Trophoblast cell (in vitro differentiated cells and primary cell): ENCODE results near the gene ANO10.

Experiments used
- DNase-seq, 2 donors: peaks; one replicate each; pipeline ENCODE4 v3.0.0-alpha.2; 2016
- H2AFZ ChIP-seq: 2 replicates; pipeline ENCODE4 v1.6.1; 2013; ENCODE audit warnings: low read length, moderate library complexity, mild to moderate bottlenecking; ENCODE audit not compliant: insufficient read depth, poor library complexity
- H2AK5ac ChIP-seq: 2 replicates; pipeline ENCODE4 v1.6.1; 2013; ENCODE audit warnings: mild to moderate bottlenecking, low read length
- H2BK120ac ChIP-seq: 2 replicates; pipeline ENCODE4 v1.6.1; 2013; ENCODE audit warnings: low read length, mild to moderate bottlenecking, moderate library complexity; ENCODE audit not compliant: insufficient read depth, poor library complexity
- H2BK12ac ChIP-seq: 2 replicates; pipeline ENCODE4 v1.6.1; 2013; ENCODE audit warnings: mild to moderate bottlenecking, low read length, moderate library complexity
- H2BK5ac ChIP-seq: 2 replicates; pipeline ENCODE4 v1.6.1; 2013; ENCODE audit warnings: low read length, low read depth, moderate library complexity, mild to moderate bottlenecking; ENCODE audit not compliant: poor library complexity
- H3K14ac ChIP-seq: 2 replicates; pipeline ENCODE4 v1.6.1; 2013; ENCODE audit warnings: mild to moderate bottlenecking, low read length
- H3K18ac ChIP-seq: 2 replicates; pipeline ENCODE4 v1.6.1; 2013; ENCODE audit warnings: mild to moderate bottlenecking, low read length
- H3K23ac ChIP-seq: 2 replicates; pipeline ENCODE4 v1.6.1; 2013; ENCODE audit warnings: low read length
- H3K27ac ChIP-seq: 2 replicates; pipeline ENCODE4 v1.5.1; 2013; ENCODE audit warnings: low read depth, mild to moderate bottlenecking, inconsistent platforms, low read length, moderate library complexity
- H3K27me3 ChIP-seq: 2 replicates; pipeline ENCODE4 v1.6.1; 2013; ENCODE audit warnings: inconsistent platforms, mild to moderate bottlenecking, low read length, moderate library complexity; ENCODE audit not compliant: insufficient read depth
- H3K36me3 ChIP-seq, 2 experiments: 1 replicate in 1 of 2; 2 replicates in 1 of 2; pipeline ENCODE4 v1.6.1; 2013; ENCODE audit warnings: low read length in 2 of 2, mild to moderate bottlenecking in 2 of 2, moderate library complexity in 1 of 2; ENCODE audit not compliant: insufficient read depth in 2 of 2, control insufficient read depth in 1 of 2
- H3K4ac ChIP-seq: 2 replicates; pipeline ENCODE4 v1.6.1; 2013; ENCODE audit warnings: low read depth, mild to moderate bottlenecking, low read length, moderate library complexity
- H3K4me1 ChIP-seq, 2 experiments: 1 replicate in 1 of 2; 2 replicates in 1 of 2; pipeline ENCODE4 v1.6.1; 2013; ENCODE audit warnings: low read length in 2 of 2, mild to moderate bottlenecking in 2 of 2, moderate library complexity in 1 of 2; ENCODE audit not compliant: insufficient read depth in 2 of 2, control insufficient read depth in 1 of 2
- H3K4me2 ChIP-seq: 2 replicates; pipeline ENCODE4 v1.6.1; 2013; ENCODE audit warnings: inconsistent platforms, mild to moderate bottlenecking, low read length, moderate library complexity
- H3K4me3 ChIP-seq: 2 replicates; pipeline ENCODE4 v1.5.1; 2013; ENCODE audit warnings: mild to moderate bottlenecking, low read depth, low read length, inconsistent platforms
- H3K79me1 ChIP-seq: one replicate; pipeline ENCODE4 v1.6.1; 2013; ENCODE audit warnings: low read length
- H3K79me2 ChIP-seq: 2 replicates; pipeline ENCODE4 v1.6.1; 2013; ENCODE audit warnings: low read length, mild to moderate bottlenecking; ENCODE audit not compliant: control insufficient read depth, insufficient read depth, poor library complexity
- H3K9ac ChIP-seq: 2 replicates; pipeline ENCODE4 v1.6.1; 2013; ENCODE audit warnings: mild to moderate bottlenecking, low read length
- H3K9me3 ChIP-seq: 2 replicates; pipeline ENCODE4 v1.6.1; 2013; ENCODE audit warnings: low read depth, mild to moderate bottlenecking, control low read depth, inconsistent platforms, low read length; ENCODE audit not compliant: insufficient read depth
- H4K12ac ChIP-seq: 2 replicates; pipeline ENCODE4 v1.6.1; 2013; ENCODE audit warnings: low read depth, mild to moderate bottlenecking, low read length, moderate library complexity
- H4K8ac ChIP-seq: 2 replicates; pipeline ENCODE4 v1.6.1; 2013; ENCODE audit warnings: low read depth, mild to moderate bottlenecking, low read length, moderate library complexity
- H4K91ac ChIP-seq: one replicate; pipeline ENCODE4 v1.6.1; 2013; ENCODE audit warnings: low read depth, mild to moderate bottlenecking, low read length, moderate library complexity
- WGBS: extraction: QIAGEN DNeasy Blood & Tissue Kit; methylation state at CpG from one replicate; pipeline ENCODE4 v1.1.7; 2013; ENCODE audit warnings: missing lambda C conversion rate; ENCODE audit not compliant: insufficient read length, insufficient coverage; ENCODE audit errors: extremely low coverage; 5-methylcytosine and 5-hydroxymethylcytosine counted together

Gene ANO10

DNA sequence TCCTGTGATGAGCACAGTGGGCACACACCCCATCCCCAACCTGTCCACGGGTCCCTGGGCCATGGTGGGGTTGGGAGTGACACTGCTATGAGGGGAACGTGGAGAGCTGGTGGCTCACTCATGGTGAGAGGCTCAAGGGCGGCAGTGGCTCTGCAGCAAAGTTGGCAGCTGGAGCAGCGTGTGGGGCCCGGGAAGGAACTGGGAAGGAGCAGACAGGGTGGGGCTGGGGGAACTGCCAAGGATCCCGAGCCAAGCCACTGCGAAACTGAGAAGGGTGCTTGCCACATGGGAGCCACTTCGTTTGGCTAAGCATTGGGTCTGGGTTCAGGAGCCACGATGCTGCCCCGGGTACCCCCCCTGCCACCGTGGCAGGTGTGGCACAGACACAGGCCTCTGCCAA is 255.3 kb downstream of the ANO10 start:
- no peak overlapping the region for H3K4me3 ChIP-seq
- no peak overlapping the region for H2BK5ac ChIP-seq
- no CpG with 5 or more reads among the region's 11 CpGs for WGBS
- no peak overlapping the region for H3K14ac ChIP-seq
- H3K23ac ChIP-seq: no peak overlapping the region
- H2AFZ ChIP-seq: no peak overlapping the region
- H4K91ac ChIP-seq: no peak overlapping the region
- no peak for DNase-seq
- peaks cover 10 to 13% of the 10 kb centered on the region in 2 experiments for H3K36me3 ChIP-seq
- H2AK5ac ChIP-seq: no peak overlapping the region
- no peaks in the 10 kb centered on the region for H3K79me1 ChIP-seq
- no peaks in the 10 kb centered on the region for H3K79me2 ChIP-seq
- H3K4ac ChIP-seq: no peak overlapping the region
- H3K4me1 ChIP-seq: peaks cover 3 to 8% of the 10 kb centered on the region in 2 experiments
- H3K18ac ChIP-seq: no peak overlapping the region
- H2BK120ac ChIP-seq: no peak overlapping the region
- H2BK12ac ChIP-seq: no peak overlapping the region
- H4K8ac ChIP-seq: no peak overlapping the region
- H3K9me3 ChIP-seq: peaks cover 1% of the 10 kb centered on the region
- no peak overlapping the region for H3K9ac ChIP-seq
- H3K27me3 ChIP-seq: no peaks in the 10 kb centered on the region
- H3K4me2 ChIP-seq: no peak overlapping the region
- no peak overlapping the region for H4K12ac ChIP-seq
- no peak overlapping the region for H3K27ac ChIP-seq

DNA sequence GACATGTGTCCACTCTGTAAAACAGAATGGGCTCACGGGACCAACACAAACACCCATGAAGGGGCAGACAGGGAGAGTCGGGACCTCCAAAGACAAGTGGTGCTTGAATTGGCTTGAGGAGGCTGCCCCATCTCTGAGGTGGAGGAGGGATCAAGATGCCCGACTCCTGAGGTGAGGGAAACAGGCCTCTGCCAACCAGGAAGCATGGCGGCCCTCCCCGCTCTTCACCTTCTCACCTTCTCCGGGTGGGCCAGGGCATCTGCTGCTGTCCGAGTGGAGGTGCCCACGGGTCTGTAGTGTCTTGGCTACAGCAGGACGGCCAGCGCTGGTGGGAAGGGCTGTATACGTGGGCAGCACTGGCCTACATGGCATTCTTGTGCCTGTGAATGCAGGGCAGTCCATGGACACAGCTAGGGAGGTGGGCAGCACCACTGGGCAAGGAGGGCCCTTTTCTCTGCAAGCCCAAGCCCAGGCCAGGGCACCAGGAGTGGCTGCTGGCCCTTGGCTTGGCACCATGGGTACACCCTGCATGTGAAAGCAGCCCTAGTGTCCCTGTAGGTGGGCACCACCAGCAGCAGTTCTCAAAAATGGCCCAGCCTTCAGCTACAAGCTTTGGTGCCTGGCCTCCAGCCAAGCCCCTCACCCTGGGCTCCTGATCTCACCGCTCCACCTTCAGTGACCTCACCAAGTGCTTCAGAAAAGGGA is 256.1 kb downstream of the ANO10 start:
- no peak for DNase-seq
- no peak overlapping the region for H3K4me3 ChIP-seq
- H3K18ac ChIP-seq: no peak overlapping the region
- no peak overlapping the region for H2AFZ ChIP-seq
- no peak overlapping the region for H3K4ac ChIP-seq
- no peak overlapping the region for H2AK5ac ChIP-seq
- no peak overlapping the region for H4K91ac ChIP-seq
- no peak overlapping the region for H4K12ac ChIP-seq
- no peak overlapping the region for H2BK120ac ChIP-seq
- H4K8ac ChIP-seq: no peak overlapping the region
- no peak overlapping the region for H3K9ac ChIP-seq
- whole genome bisulfite sequencing: no CpG with 5 or more reads among the region's 12 CpGs
- no peaks in the 10 kb centered on the region for H3K27me3 ChIP-seq
- peaks cover 1% of the 10 kb centered on the region for H3K9me3 ChIP-seq
- peaks cover 10 to 13% of the 10 kb centered on the region in 2 experiments for H3K36me3 ChIP-seq
- no peaks in the 10 kb centered on the region for H3K79me2 ChIP-seq
- no peak overlapping the region for H3K23ac ChIP-seq
- no peak overlapping the region for H2BK12ac ChIP-seq
- peaks cover 3 to 8% of the 10 kb centered on the region in 2 experiments for H3K4me1 ChIP-seq
- no peak overlapping the region for H3K27ac ChIP-seq
- H3K14ac ChIP-seq: no peak overlapping the region
- H3K4me2 ChIP-seq: no peak overlapping the region
- H2BK5ac ChIP-seq: no peak overlapping the region
- H3K79me1 ChIP-seq: no peaks in the 10 kb centered on the region

DNA sequence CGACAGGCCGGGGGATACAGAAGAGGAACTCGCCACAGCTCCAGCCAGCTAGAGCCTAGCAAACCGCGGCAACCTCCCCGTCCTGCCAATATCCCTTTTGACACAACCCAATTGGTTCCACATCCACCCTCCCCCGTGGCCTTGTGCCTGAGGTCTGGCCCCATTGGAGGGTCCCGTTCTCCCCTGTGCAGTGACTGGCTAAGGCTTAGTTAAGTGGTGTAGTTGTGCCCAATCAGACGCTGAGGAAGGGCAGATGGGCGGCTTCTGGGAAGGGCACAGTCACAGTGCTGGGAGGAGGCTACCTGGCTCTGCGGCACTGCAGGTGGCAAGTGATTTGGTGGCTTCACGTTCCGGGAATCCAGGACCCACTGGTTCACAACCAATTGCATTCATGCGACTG is 256.9 kb downstream of the ANO10 start:
- H3K9me3 ChIP-seq: peaks cover 1% of the 10 kb centered on the region
- H3K4me2 ChIP-seq: no peak overlapping the region
- no peak overlapping the region for H4K91ac ChIP-seq
- no peak overlapping the region for H3K18ac ChIP-seq
- H3K79me1 ChIP-seq: no peaks in the 10 kb centered on the region
- no peak overlapping the region for H3K14ac ChIP-seq
- H3K27me3 ChIP-seq: no peaks in the 10 kb centered on the region
- peaks cover 10 to 13% of the 10 kb centered on the region in 2 experiments for H3K36me3 ChIP-seq
- no peak overlapping the region for H2AK5ac ChIP-seq
- no peak overlapping the region for H3K27ac ChIP-seq
- H3K23ac ChIP-seq: no peak overlapping the region
- H3K4ac ChIP-seq: no peak overlapping the region
- no CpG with 5 or more reads among the region's 14 CpGs for WGBS
- no peak overlapping the region for H4K8ac ChIP-seq
- no peak overlapping the region for H3K4me3 ChIP-seq
- H2BK12ac ChIP-seq: no peak overlapping the region
- H3K4me1 ChIP-seq: peaks cover 3 to 7% of the 10 kb centered on the region in 2 experiments
- no peak for DNase-seq
- no peaks in the 10 kb centered on the region for H3K79me2 ChIP-seq
- H4K12ac ChIP-seq: no peak overlapping the region
- H2BK5ac ChIP-seq: no peak overlapping the region
- no peak overlapping the region for H2AFZ ChIP-seq
- no peak overlapping the region for H2BK120ac ChIP-seq
- no peak overlapping the region for H3K9ac ChIP-seq

DNA sequence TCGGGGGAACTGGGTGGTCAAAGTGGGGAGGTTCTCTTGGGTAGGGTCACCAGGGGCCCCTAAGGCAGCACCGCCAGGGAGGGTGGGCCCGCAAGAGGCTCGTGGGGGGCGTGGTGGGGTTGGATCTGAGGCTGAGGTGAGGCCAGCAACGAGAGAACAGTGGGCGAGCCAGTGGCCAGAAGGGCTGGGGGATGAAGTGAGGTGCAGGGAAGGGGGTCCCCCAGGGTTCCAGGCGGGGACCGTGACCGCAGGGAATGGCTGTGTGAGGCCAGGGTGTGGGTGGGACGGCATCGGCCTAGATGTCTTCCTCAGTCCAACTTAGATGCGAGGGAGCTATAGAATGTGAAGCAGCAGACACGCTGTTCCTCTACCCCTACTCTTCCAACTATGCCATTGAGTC is 257.3 kb downstream of the ANO10 start:
- no peak for DNase-seq
- peaks cover 2 to 4% of the 10 kb centered on the region in 2 experiments for H3K4me1 ChIP-seq
- no peak overlapping the region for H2BK12ac ChIP-seq
- H3K4me3 ChIP-seq: no peak overlapping the region
- H2AK5ac ChIP-seq: no peak overlapping the region
- no peak overlapping the region for H3K14ac ChIP-seq
- H3K4ac ChIP-seq: no peak overlapping the region
- H4K12ac ChIP-seq: no peak overlapping the region
- no peak overlapping the region for H4K8ac ChIP-seq
- no peaks in the 10 kb centered on the region for H3K79me1 ChIP-seq
- H3K36me3 ChIP-seq: peaks cover 10 to 13% of the 10 kb centered on the region in 2 experiments
- no peak overlapping the region for H3K4me2 ChIP-seq
- no peak overlapping the region for H2AFZ ChIP-seq
- no CpG with 5 or more reads among the region's 14 CpGs for WGBS
- peaks cover 1% of the 10 kb centered on the region for H3K9me3 ChIP-seq
- no peak overlapping the region for H3K18ac ChIP-seq
- H2BK5ac ChIP-seq: no peak overlapping the region
- no peaks in the 10 kb centered on the region for H3K27me3 ChIP-seq
- H3K23ac ChIP-seq: no peak overlapping the region
- no peak overlapping the region for H3K27ac ChIP-seq
- H3K79me2 ChIP-seq: no peaks in the 10 kb centered on the region
- no peak overlapping the region for H4K91ac ChIP-seq
- no peak overlapping the region for H2BK120ac ChIP-seq
- no peak overlapping the region for H3K9ac ChIP-seq
